OCI-LY7 (cell line): Measurements from ENCODE around the gene TBC1D3B. TPM values are rescaled to one million over a fixed set of nuclear protein-coding genes. Genes with fewer than 3 reads are reported as not detected.
"Not testable (repeated sequence)": the region's sequence is repeated elsewhere in the genome, so short reads cannot be mapped to it uniquely, and the experiment has no call there.

ENCODE experiments used
- BruUV-seq: library from RNA; stranded (reverse); fragments of 400-500 nt; replicated peaks from 2 replicates; lab custom pipeline; 2021; lab: Mats Ljungman, UMichigan
- CTCF ChIA-PET: fragments of 300-600 bp; sonication (Branson Sonifier 250); formaldehyde crosslinking; loops from one replicate; lab custom pipeline; 2022; ENCODE audit warnings: antibody characterized with exemption; ENCODE audit not compliant: unreplicated experiment; lab: Charles Lee
- POLR2A ChIA-PET: fragments of 300-600 bp; sonication (Branson Sonifier 250); formaldehyde crosslinking; loops from one replicate; lab custom pipeline; 2022; ENCODE audit warnings: antibody characterized with exemption; lab: Charles Lee
- DNase-seq: peaks from one replicate; pipeline ENCODE4 v3.0.0-alpha.2; 2015; ENCODE audit warnings: low spot score
- H2AFZ ChIP-seq: fragments of 200-600 bp; sonication (generic), shearing (Covaris generic); 2 replicates; pipeline ENCODE4 v1.6.1; 2014; ENCODE audit warnings: mild to moderate bottlenecking, antibody characterized with exemption, low read length, moderate library complexity
- H3K27ac ChIP-seq: fragments of 200-600 bp; sonication (generic); 2 replicates; pipeline ENCODE4 v1.5.1; 2014; ENCODE audit warnings: mixed run types, low read depth, mild to moderate bottlenecking, moderate library complexity, low read length, inconsistent platforms; ENCODE audit not compliant: poor library complexity, severe bottlenecking
- H3K36me3 ChIP-seq: fragments of 200-600 bp; sonication (generic); 2 replicates; pipeline ENCODE4 v1.6.1; 2014; ENCODE audit warnings: mild to moderate bottlenecking, antibody characterized with exemption, low read length, moderate library complexity, mixed read lengths; ENCODE audit not compliant: insufficient read depth
- H3K4me1 ChIP-seq: fragments of 200-600 bp; sonication (generic); 2 replicates; pipeline ENCODE4 v1.5.1; 2014; ENCODE audit warnings: mild to moderate bottlenecking, low read length; ENCODE audit not compliant: insufficient read depth, poor library complexity, severe bottlenecking
- H3K4me2 ChIP-seq: fragments of 200-600 bp; sonication (generic); 2 replicates; pipeline ENCODE4 v1.6.1; 2014; ENCODE audit warnings: mild to moderate bottlenecking, low read length
- H3K4me3 ChIP-seq: fragments of 200-600 bp; sonication (generic); 2 replicates; pipeline ENCODE4 v1.5.1; 2014; ENCODE audit warnings: mild to moderate bottlenecking, low read depth, low read length; ENCODE audit not compliant: poor library complexity, severe bottlenecking
- H3K79me2 ChIP-seq: fragments of 200-600 bp; sonication (generic); 2 replicates; pipeline ENCODE4 v1.6.1; 2016; ENCODE audit warnings: low read depth, mild to moderate bottlenecking, low read length, moderate library complexity, mixed read lengths; ENCODE audit not compliant: insufficient read depth
- H3K9me2 ChIP-seq: fragments of 200-600 bp; sonication (generic); 2 replicates; pipeline ENCODE4 v1.6.1; 2016; ENCODE audit warnings: mild to moderate bottlenecking, low read length, mixed read lengths; ENCODE audit not compliant: insufficient read depth
- H3K9me3 ChIP-seq: fragments of 200-600 bp; sonication (generic); 2 replicates; pipeline ENCODE4 v1.6.1; 2014; ENCODE audit warnings: mild to moderate bottlenecking, mixed run types, low read length, mixed read lengths
- H4K20me1 ChIP-seq: fragments of 200-600 bp; sonication (generic); 2 replicates; pipeline ENCODE4 v1.6.1; 2014; ENCODE audit warnings: mild to moderate bottlenecking, antibody characterized with exemption, low read length, moderate library complexity, mixed read lengths; ENCODE audit not compliant: insufficient read depth
- CTCF ChIP-seq: fragments of 200-600 bp; sonication (generic); conservative IDR thresholded peaks from 2 replicates; pipeline ENCODE4 v1.5.1; 2014; ENCODE audit warnings: mild to moderate bottlenecking, antibody characterized with exemption, low read length, moderate library complexity, mixed read lengths
- EZH2phosphoT487 ChIP-seq: fragments of 200-600 bp; sonication (generic); IDR thresholded peaks from 2 replicates; pipeline ENCODE4 v1.6.1; 2018; ENCODE audit warnings: low read depth, borderline replicate concordance, mild to moderate bottlenecking, mixed run types, antibody characterized with exemption, low read length, moderate library complexity, mixed read lengths
- intact Hi-C: fragments of 100-400 bp; cut with micrococcal nuclease; formaldehyde crosslinking; loops from one replicate; pipeline ENCODE4 v1.10.0; 2022; ENCODE audit not compliant: unreplicated experiment
- total RNA-seq, 2 experiments: library from RNA; depleted of rRNA in 1 of 2; stranded (reverse); fragments of >200 nt in 1 of 2; shearing (Covaris generic) in 1 of 2; gene quantifications; 2 replicates each; pipeline ENCODE4 v1.2.3, GENCODE V29; 2014 to 2022

TBC1D3B gene
- total RNA-seq, 2 experiments from 2014 or later = 3.0 to 13.8 TPM

DNA sequence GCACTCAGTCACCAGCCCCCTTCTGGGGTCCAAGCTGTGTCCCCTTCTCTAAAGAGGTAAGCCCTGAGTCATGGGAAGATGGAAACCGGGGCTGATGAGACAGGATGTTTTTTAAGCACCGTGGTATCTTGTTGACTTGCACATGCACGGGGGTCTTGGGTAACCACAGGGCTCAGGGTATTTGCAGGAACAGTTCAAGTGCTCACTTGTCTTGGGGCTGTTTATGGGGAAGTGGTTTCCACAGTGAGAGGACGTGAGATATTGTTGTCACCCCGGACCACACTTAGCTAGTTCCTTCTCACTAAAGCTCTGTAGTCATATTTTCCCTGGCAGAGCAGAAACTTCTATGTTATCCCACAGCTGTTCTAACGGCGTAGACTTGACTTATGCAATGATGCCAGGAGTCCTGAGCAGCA lies 12.5 kb upstream of the TBC1D3B start:
- Histone ChIP-seq H3K9me2 (no peaks in the 10 kb centered on the region), H3K9me3 (no peaks in the 10 kb centered on the region), H3K4me1 (peaks cover 8% of the 10 kb centered on the region), H4K20me1 (no peaks in the 10 kb centered on the region), H3K4me2 (no peak overlapping the region), H3K27ac (no peak overlapping the region), H2AFZ (no peak overlapping the region), H3K79me2 (no peaks in the 10 kb centered on the region), H3K36me3 (no peaks in the 10 kb centered on the region), H3K4me3 (no peak overlapping the region)
- ChIA-PET CTCF (no interaction called here), POLR2A (no interaction called here)
- peak; percentile 43 for DNase-seq
- no TSS peak for BruUV-seq
- intact Hi-C loops = no loop called here
- no peak for TF ChIP-seq CTCF
- TF ChIP-seq EZH2phosphoT487 = no peak

DNA sequence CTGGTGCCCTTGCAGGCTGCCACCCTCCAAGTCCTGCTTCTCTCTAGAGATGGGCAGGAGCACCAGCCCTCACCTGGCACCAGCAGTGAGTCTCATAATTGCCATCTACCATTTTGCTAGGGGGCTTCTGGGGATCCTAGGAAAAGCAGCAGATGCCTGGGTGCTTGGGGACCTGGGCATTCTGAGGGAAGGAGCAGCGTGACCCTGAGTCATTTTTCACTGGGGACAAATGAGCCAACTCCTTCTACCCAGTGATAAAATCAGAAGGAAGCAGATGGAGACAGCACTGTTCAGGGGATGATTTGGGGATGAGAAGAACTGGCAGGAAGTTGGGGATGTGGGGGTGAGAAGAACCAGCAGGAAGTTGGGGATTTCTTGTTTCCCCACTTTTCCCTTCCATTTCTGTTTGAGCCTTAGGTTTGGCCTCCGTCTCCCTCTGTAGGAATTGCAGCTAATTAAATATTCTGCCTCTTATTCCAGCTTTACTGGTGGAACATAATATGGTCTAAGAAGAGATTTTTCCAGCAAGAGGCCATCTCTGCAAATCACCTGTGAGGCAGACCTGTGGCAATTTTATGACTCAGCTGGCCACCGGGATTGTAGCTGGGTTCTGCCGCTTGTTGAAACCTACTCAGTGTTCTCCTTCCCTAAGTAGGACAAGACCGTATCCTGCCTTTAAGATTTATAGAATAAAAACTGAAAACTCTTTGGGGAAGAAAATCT lies 11.7 kb upstream of the TBC1D3B start:
- CTCF ChIA-PET, intact Hi-C loops, DNase-seq, H3K36me3 ChIP-seq, POLR2A ChIA-PET, H3K4me1 ChIP-seq, H3K27ac ChIP-seq, H3K9me2 ChIP-seq, H3K79me2 ChIP-seq, H3K9me3 ChIP-seq, BruUV-seq, H3K4me2 ChIP-seq, H4K20me1 ChIP-seq, H3K4me3 ChIP-seq: not testable (repeated sequence)
- peak overlapping the region; percentile 40; the same call in 1 of the 2 replicates for H2AFZ ChIP-seq

GRCh38 chr17:36186810-36187763 lies 10.7 kb upstream of the TBC1D3B start:
- BruUV-seq, H3K27ac ChIP-seq, H3K9me2 ChIP-seq, H3K4me3 ChIP-seq, POLR2A ChIA-PET, DNase-seq, H3K4me2 ChIP-seq, H4K20me1 ChIP-seq, CTCF ChIA-PET, intact Hi-C loops, H3K79me2 ChIP-seq, H3K9me3 ChIP-seq, H3K36me3 ChIP-seq, H3K4me1 ChIP-seq: not testable (repeated sequence)
- peak overlapping the region; percentile 40; the same call in 1 of the 2 replicates for H2AFZ ChIP-seq
